Hepatocyte (in vitro differentiated cells): ENCODE data around the gene PLD3.

Experiments
- EZH2 ChIP-seq: fragments of 200-600 bp; sonication (generic); IDR thresholded peaks from 2 replicates; pipeline ENCODE4 v1.6.1; 2016; ENCODE audit warnings: antibody characterized with exemption, mild to moderate bottlenecking, borderline replicate concordance
- TF ChIP-seq, protein P1 (sequence below): fragments of 200-600 bp; sonication (generic); IDR thresholded peaks from 2 replicates; pipeline ENCODE4 v1.5.1; 2016; ENCODE audit warnings: antibody characterized with exemption, mild to moderate bottlenecking; ENCODE audit not compliant: poor library complexity

DNA sequence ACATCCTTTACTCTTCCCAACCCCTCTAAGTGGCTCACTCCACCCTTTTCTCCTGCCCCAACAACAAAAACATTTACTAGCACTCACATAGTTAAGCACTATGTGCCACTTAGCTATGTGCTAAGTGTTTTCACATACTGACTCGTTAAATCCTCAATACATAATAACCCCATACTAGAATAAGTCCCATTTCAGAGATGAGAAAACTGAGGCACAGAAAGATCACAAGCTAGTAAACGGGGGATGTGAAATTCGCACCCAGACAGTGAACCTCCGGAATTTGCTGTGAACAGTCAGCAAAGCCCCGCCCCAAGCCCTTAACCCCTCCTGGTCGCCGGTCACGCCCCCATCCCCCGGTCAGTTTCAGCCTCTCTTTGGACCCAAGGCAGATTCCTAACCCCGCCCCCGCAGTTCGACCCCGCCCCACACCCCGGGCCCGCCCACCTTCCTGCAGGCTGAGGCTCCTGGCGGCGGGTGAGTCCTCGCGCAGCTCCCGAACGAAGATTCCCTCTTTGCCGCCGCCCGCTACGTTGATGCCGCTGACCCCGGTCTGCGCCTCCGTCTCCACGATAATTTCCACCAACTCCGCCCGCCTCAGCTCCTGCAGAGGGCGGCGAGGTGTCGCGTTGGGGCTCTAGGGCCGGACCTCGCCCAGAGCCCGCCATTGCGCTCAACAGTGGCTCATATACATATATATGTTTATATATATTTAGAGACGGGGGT, 54.9 kb downstream of the PLD3 start:
- TF ChIP-seq, protein P1, sequence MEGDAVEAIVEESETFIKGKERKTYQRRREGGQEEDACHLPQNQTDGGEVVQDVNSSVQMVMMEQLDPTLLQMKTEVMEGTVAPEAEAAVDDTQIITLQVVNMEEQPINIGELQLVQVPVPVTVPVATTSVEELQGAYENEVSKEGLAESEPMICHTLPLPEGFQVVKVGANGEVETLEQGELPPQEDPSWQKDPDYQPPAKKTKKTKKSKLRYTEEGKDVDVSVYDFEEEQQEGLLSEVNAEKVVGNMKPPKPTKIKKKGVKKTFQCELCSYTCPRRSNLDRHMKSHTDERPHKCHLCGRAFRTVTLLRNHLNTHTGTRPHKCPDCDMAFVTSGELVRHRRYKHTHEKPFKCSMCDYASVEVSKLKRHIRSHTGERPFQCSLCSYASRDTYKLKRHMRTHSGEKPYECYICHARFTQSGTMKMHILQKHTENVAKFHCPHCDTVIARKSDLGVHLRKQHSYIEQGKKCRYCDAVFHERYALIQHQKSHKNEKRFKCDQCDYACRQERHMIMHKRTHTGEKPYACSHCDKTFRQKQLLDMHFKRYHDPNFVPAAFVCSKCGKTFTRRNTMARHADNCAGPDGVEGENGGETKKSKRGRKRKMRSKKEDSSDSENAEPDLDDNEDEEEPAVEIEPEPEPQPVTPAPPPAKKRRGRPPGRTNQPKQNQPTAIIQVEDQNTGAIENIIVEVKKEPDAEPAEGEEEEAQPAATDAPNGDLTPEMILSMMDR = peak; percentile 4
- TF ChIP-seq EZH2 = no peak
